Ovary (tissue), 9 donors: ENCODE measurements around the gene LY6G6D. TPM values are rescaled to one million over a fixed set of nuclear protein-coding genes. Genes with fewer than 3 reads are reported as not detected.

Source experiments
- DNase-seq, 5 donors: peaks; one replicate each; pipeline ENCODE4 v3.0.0-alpha.2; 2019 to 2020
- H3K27ac ChIP-seq, 2 donors: fragments of 200-600 bp; one replicate each; pipeline versions ENCODE4 v1.5.1 to v1.8.0; 2019 to 2022
- H3K27me3 ChIP-seq: fragments of 200-600 bp; one replicate; pipeline ENCODE4 v1.8.0; 2022
- H3K36me3 ChIP-seq: fragments of 200-600 bp; sonication (generic); one replicate; pipeline ENCODE4 v1.5.1; 2019
- H3K4me1 ChIP-seq: one replicate; pipeline ENCODE4 v1.8.1; 2013; ENCODE audit warnings: mild to moderate bottlenecking, moderate library complexity; ENCODE audit not compliant: insufficient read depth
- H3K4me3 ChIP-seq: fragments of 200-600 bp; sonication (generic); one replicate; pipeline ENCODE4 v1.5.1; 2017
- H3K9me3 ChIP-seq, 2 donors: fragments of 200-600 bp in 1 of 2; sonication (generic) in 1 of 2; one replicate each; pipeline versions ENCODE4 v1.5.1 to v1.8.1; 2013 to 2019; ENCODE audit warnings: mild to moderate bottlenecking in 1 of 2, moderate library complexity in 1 of 2
- CTCF ChIP-seq, 3 donors: fragments of 450-650 bp in 2 of 3; fragments of 200-600 bp in 1 of 3; IDR thresholded peaks; one replicate each; pipeline versions ENCODE4 v1.5.1 to v1.8.0; 2016 to 2022; ENCODE audit warnings: antibody characterized with exemption in 3 of 3, mild to moderate bottlenecking in 1 of 3
- EP300 ChIP-seq: sonication (generic); formaldehyde crosslinking; IDR thresholded peaks from one replicate; pipeline ENCODE4 v1.6.1; 2017; ENCODE audit warnings: antibody characterized with exemption
- POLR2A ChIP-seq: fragments of 450-650 bp; IDR thresholded peaks from one replicate; pipeline ENCODE4 v1.6.1; 2017; ENCODE audit warnings: antibody characterized with exemption, mild to moderate bottlenecking, moderate library complexity
- WGBS, 3 donors: extraction: QIAGEN DNeasy Blood & Tissue Kit in 1 of 3; methylation state at CpG; one replicate each; pipeline versions ENCODE4 v1.1.5 to v1.1.7; 2013 to 2017; 5-methylcytosine and 5-hydroxymethylcytosine counted together
- intact Hi-C, 4 donors: fragments of 100-400 bp; cut with DNase I; formaldehyde crosslinking; loops; one replicate each; pipeline versions ENCODE4 v1.11.0 to v1.15.1; 2022 to 2023
- polyA plus RNA-seq, 2 donors: library from polyadenylated mRNA; stranded (reverse); fragments of 200-250 nt in 1 of 2; fragments of 350-450 nt in 1 of 2; fragmentation: Illumina TruSeq in 1 of 2; extraction: RNeasy Lipid Tissue Mini Kit (QIAGEN cat#74804) in 1 of 2; gene quantifications; one replicate each; pipeline ENCODE4 v1.2.3, GENCODE V29; 2013 to 2014
- total RNA-seq, 7 donors: library from RNA; depleted of rRNA in 2 of 7; stranded (reverse); fragments of >200 nt in 2 of 7; fragmentation: NEBNext Ultra II Directional in 3 of 7; extraction: Animal tissue kit (Norgen Biotek cat#: 25700) in 3 of 7; gene quantifications; one replicate each; pipeline versions ENCODE4 v1.1.0 to v1.2.4, GENCODE V29; 2016 to 2023
- donor health status: DM: no; HTN: no; CAD: no; lungs with moderate emphysema.
- donor health status: DM: no; HTN: no; CAD: no.
- donor health status: Bipolar disorder and iron deficiency.
- donor health status: DM: yes; HTN: yes; CAD: no.
- donor health status: DM: no; HTN: no; CAD: no.
- donor health status: DM: yes; HTN: yes; CAD: no.

LY6G6D gene
- total and polyA plus RNA-seq, 9 donors, result not detected

DNA sequence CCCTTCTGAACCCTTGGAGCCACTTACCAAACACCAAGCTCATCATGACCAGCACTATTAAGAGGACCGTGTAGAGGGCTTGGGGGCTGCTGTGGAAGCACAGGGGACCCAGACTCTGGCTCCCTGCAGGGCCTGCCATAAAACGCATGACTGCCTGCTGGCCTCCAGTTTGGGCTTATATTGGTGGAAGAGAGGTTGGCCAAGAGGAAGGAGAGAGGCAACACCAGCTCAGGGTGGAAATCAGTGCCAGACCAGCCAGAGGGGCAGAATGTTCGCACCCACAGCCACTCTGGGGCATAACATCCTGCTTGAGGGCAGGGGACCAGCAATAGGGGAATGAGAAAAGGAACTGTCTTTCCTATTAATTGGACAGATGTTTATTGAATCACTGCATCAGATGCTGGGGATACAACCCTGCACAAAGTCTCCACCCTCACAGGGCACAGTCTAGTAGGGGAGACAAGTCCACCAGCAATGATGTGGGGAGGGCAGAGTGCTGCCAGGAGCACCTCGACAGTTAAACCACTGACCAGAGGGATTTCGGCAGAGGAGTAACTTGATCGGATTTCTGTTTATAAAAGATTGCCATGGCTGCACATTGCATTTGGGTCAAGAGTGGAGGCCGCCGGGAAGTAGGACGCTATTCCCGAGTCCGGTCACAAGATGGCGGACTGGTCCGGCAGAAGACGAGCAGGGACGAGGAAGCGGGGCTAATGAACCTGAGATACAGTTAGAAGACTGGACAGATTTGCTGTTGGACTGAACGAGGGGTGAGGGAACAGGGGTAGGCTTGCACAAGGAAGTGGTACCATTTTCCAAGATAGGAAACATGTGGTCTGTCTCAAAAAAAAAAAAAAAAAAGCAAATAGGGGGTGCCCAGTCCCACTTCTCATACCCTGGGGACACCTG is 34.7 kb upstream of the LY6G6D start, which contains the start of gene LY6G5C:
Gene LY6G5C, minus strand, starts transcription at position 842 of the 909 bp plus-strand sequence. Its CDS starts 694 bp downstream, at position 148.
- intact Hi-C loops, result loop anchor here in 3 of 4 donors (5.0 to 10.0 kb wide), 2 partner anchors 152 to 184 kb away; partner anchors contain the start of gene NEU1 (in 2 of the 3)
- WGBS, 3 donors, result 12% methylated on average over 17 of the region's 17 CpGs

GRCh38 chr6:31681135-31681671 is 33.9 kb upstream of the LY6G6D start:
- Histone ChIP-seq H3K36me3 (no peaks in the 10 kb centered on the region), H3K9me3 (no peaks in the 10 kb centered on the region), H3K4me3 (peak overlapping the region; percentile 48), H3K27me3 (no peaks in the 10 kb centered on the region), H3K27ac (peak overlapping the region; percentile 71 to 73), H3K4me1 (peaks cover 3% of the 10 kb centered on the region)
- TF ChIP-seq CTCF (IDR thresholded peaks at IDR 0.05) (peak in 1 of 3 donors; percentile 30), POLR2A (no peak)
- WGBS, 3 donors, result 1% methylated on average over 40 of the region's 40 CpGs
- intact Hi-C loops, result loop anchor here in 3 of 4 donors (5.0 to 10.0 kb wide), 2 partner anchors 151 to 184 kb away; partner anchors contain the start of gene NEU1 (in 2 of the 3)
- DNase-seq, result peak in 4 of 5 donors; percentile 48 to 68 (median 60)

More for the DNA sequence above, 34.7 kb upstream of the LY6G6D start, which contains the start of gene LY6G5C:
- Histone ChIP-seq H3K36me3 (no peaks in the 10 kb centered on the region), H3K4me3 (peak within 1 kb of the TSS; percentile 48), H3K4me1 (peaks cover 3% of the 10 kb centered on the region), H3K27me3 (no peaks in the 10 kb centered on the region), H3K9me3 (no peaks in the 10 kb centered on the region), H3K27ac (peak within 1 kb of the TSS; percentile 71 to 73)
- DNase-seq, result peak; percentile 77 to 87 (median 83)
- TF ChIP-seq CTCF (IDR thresholded peaks at IDR 0.05) (peak in 2 of 3 donors; percentile 72 to 79), EP300 (no peak)

DNA sequence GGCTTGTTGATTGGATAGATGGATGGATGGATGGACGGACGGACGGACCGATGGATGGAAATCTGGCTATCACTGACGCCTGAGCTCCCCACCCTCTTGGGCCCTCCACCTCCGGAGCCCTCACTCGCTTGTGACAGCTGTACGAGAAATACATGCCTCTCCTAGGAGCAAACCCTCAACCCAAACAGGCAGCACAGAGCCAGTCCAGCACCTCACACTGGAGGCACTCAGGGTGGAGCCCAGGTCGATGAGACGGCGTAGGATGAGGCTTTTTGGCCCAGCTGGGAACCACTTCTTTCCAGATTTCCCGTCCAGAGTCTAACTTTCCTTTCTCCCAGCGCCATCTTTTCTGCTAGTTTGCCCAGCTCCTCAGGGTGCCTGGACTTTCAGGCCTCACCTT is 31.6 kb upstream of the LY6G6D start:
- Histone ChIP-seq H3K36me3 (no peaks in the 10 kb centered on the region), H3K27me3 (no peaks in the 10 kb centered on the region), H3K9me3 (no peaks in the 10 kb centered on the region), H3K27ac (peak overlapping the region in 1 of 2 donors; percentile 3), H3K4me3 (no peak overlapping the region), H3K4me1 (peaks cover 3% of the 10 kb centered on the region)
- no peak for TF ChIP-seq EP300
- TF ChIP-seq CTCF (IDR thresholded peaks at IDR 0.05), result no peak
- TF ChIP-seq POLR2A, result no peak
- intact Hi-C loops, result loop anchor here in 3 of 4 donors (5.0 to 10.0 kb wide), 2 partner anchors 149 to 181 kb away; partner anchors contain the start of gene NEU1 (in 2 of the 3)
- WGBS, 3 donors, result 50 to 67% (median 62%) methylated on average over 13 of the region's 13 CpGs
- no peak for DNase-seq

- no peak for DNase-seq
- H3K27me3 ChIP-seq, result no peaks in the 10 kb centered on the region
- intact Hi-C loops, result loop anchor here in 2 of 4 donors (10.0 kb wide), 1 partner anchor 178 kb away; the partner anchor contains the start of gene NEU1 (in 2 of the 2)
- H3K27ac ChIP-seq, result no peak overlapping the region
- TF ChIP-seq POLR2A, result no peak
- TF ChIP-seq CTCF (IDR thresholded peaks at IDR 0.05), result no peak
- TF ChIP-seq EP300, result no peak
- no peaks in the 10 kb centered on the region for H3K36me3 ChIP-seq
- no peaks in the 10 kb centered on the region for H3K9me3 ChIP-seq
- WGBS, 3 donors, result 74 to 78% (median 78%) methylated on average over 5 of the region's 5 CpGs
- peaks cover 2% of the 10 kb centered on the region for H3K4me1 ChIP-seq
- H3K4me3 ChIP-seq, result no peak overlapping the region
Measured at GRCh38 chr6:31686483-31686882, 28.7 kb upstream of the LY6G6D start.
